ENCODE data around the gene BBS1.

DNA sequence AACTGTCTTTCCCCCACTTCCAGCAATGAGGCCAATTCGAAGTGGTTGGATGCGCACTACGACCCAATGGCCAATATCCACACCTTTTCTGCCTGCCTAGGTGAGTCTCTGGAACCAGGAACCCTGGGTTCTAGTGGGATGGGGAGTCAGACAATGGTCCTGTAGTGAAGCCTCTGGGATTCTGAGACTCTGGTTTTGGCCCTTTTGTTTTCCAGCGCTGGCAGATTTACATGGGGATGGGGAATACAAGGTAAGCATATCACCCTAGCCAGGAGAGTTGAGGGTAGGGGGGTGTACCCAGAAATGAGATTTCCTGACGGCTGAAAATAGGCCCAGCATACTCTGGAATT, 530 bp downstream of the BBS1 start:
- TF ChIP-seq, protein P1, sequence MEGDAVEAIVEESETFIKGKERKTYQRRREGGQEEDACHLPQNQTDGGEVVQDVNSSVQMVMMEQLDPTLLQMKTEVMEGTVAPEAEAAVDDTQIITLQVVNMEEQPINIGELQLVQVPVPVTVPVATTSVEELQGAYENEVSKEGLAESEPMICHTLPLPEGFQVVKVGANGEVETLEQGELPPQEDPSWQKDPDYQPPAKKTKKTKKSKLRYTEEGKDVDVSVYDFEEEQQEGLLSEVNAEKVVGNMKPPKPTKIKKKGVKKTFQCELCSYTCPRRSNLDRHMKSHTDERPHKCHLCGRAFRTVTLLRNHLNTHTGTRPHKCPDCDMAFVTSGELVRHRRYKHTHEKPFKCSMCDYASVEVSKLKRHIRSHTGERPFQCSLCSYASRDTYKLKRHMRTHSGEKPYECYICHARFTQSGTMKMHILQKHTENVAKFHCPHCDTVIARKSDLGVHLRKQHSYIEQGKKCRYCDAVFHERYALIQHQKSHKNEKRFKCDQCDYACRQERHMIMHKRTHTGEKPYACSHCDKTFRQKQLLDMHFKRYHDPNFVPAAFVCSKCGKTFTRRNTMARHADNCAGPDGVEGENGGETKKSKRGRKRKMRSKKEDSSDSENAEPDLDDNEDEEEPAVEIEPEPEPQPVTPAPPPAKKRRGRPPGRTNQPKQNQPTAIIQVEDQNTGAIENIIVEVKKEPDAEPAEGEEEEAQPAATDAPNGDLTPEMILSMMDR (IDR thresholded peaks at IDR 0.05), result no peak
- TF ChIP-seq POLR2A (IDR thresholded peaks at IDR 0.05), result no peak
